Endometrial microvascular endothelial cells (primary cell): Measurements from ENCODE around the gene COQ8A. TPM values are rescaled to one million over a fixed set of nuclear protein-coding genes. Genes with fewer than 3 reads are reported as not detected.
"Not testable (repeated sequence)": the region's sequence is repeated elsewhere in the genome, so short reads cannot be mapped to it uniquely, and the experiment has no call there.

Experiments
- in situ Hi-C: cut with HindIII; loops from 2 replicates; pipeline ENCODE4 v1.10.0; 2017; ENCODE audit warnings: low sequenced_read_pairs, low pct_unique_long_range_greater_than_20kb; ENCODE audit errors: inconsistent ontology term
- total RNA-seq: library from RNA; depleted of rRNA; stranded (reverse); fragments of >200 nt; gene quantifications from one replicate; pipeline ENCODE4 v1.2.3, GENCODE V29; 2015; ENCODE audit errors: inconsistent ontology term

Gene COQ8A
- total RNA-seq, 1 donor from 2014 or later = 14.9 TPM

DNA sequence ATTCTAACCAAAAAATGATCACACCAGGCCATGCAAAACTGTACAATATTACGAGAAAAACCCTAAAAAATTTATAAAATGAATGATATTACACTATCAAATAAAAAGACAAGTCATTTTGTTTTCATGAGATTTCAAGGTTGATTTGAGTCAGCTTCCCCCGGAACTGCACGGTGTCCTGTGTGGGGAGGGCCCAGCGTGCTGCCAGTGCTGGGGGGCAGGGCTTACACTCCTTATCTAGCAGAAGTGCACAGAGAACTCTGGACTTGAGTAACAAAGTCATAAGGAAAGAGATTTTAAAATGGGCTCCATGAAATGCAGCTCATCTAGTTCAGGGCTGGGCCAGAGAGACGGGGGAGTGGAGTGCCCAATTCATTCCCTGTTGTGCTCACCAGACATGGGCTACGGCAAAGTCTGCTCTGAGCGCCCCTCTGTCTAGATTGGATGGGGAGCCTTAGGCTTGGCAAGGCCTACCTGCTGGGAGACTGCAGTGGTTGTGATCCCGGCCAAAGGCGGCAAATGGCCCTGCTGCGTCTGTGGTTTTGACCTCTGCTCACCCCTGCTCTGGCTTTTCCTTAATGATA lies 50.1 kb downstream of the COQ8A start:
- in situ Hi-C loops = no loop called here

- in situ Hi-C loops = no loop called here
Observed at GRCh38 chr1:226991920-226992319, 51.8 kb downstream of the COQ8A start.

DNA sequence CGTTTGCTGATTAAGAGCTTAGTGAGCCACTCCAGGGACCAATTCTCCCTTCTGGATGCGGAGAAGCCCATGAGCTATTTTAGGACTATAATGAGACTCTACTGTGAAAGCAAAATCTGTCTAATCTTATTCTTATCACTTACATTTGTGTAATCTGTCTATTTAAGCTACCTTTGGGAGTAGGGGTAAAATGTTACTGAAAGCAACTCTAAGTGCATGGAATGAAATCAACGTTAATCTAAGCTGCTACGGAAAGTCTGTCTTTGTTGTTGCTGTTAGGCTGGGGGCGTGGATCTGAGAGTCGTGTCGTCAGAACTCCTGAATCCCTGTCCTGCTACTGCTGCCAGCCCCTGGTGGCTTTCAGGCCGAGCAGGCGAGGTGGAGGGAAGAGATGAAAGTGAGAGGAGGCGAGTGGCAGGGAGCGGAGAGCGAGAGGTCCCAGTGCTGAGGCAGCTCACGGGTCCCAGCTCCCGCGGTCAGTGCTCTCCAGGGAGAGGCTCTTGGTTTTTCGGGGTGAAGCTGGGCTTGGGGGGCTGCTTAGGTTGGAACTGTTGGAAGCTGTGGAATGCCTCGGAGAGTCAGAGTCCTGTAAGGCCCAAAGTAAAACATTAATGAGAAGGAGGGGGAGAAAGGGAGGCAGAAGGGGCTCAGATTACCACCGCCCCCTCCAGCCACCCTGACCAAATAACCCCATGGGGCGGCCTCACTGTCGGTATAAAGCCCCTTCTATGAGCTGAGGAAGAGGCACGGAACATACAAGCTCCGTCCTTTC lies 53.9 kb downstream of the COQ8A start:
- in situ Hi-C loops = no loop called here

GRCh38 chr1:226994586-226995364 lies 54.7 kb downstream of the COQ8A start:
- in situ Hi-C loops = no loop called here

- in situ Hi-C loops = no loop called here
Observed at GRCh38 chr1:226995365-226996332, 55.6 kb downstream of the COQ8A start.

GRCh38 chr1:226999579-226999978 lies 59.5 kb downstream of the COQ8A start:
- in situ Hi-C loops = not testable (repeated sequence)

- in situ Hi-C loops = no loop called here
Observed at GRCh38 chr1:227002531-227003049, 62.5 kb downstream of the COQ8A start.

DNA sequence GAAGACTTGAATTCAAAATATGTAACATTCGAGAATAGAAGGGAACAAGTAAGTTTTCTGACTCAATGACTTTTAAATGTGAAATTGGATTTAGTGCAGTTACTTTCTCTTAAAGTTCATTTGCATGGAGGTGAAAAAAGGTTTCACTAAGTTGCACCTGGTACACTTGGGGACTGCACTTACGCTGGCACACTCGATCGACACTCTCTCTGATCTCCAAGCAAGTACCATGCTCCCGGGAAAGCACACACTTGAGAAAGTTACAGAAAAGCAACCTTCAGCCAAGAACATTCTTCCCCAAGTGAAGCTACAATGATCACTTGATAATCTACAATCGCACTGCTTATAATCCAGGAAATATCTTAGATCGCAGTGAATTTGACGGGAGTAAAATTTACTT lies 63.1 kb downstream of the COQ8A start:
- in situ Hi-C loops = no loop called here

GRCh38 chr1:227004796-227005195 lies 64.7 kb downstream of the COQ8A start:
- in situ Hi-C loops = no loop called here

GRCh38 chr1:227006226-227006796 lies 66.2 kb downstream of the COQ8A start:
- in situ Hi-C loops = no loop called here

DNA sequence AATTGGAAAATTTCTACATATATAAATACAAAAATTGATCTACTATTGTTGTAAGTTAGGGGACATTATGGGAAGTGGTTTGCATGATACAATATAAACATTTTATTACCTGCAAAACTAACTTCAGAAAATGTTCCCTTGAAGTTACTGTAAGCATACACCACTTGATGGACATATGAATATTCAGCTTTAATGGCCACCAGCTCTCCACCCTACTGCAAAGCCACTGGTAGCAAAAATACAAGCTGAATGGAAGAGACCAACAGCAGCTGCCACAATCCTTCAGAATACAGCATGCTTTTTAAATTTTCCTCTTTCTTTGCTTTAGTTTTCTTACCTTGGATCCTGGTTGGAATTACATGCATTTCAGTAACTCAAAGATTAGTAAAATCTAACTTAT lies 69.8 kb downstream of the COQ8A start:
- in situ Hi-C loops = no loop called here

GRCh38 chr1:227010645-227011044 lies 70.6 kb downstream of the COQ8A start:
- in situ Hi-C loops = no loop called here

DNA sequence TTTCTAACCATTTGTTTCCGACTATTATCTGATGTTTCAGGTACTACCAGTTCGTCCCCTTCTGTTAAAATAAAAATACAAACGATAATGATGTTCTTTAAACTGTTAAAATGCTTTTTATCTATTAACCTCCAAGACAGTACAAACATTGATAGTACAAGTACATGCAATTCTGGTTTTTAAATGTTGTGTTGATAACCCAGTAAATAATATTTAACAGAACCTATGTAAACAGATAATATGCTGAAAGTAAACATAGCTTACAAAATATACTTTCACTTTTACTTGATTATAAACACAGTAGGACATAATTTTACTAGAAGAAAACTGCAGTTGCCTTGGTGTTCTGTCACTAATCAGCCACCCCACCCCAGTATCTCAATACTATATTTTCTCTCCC lies 76.9 kb downstream of the COQ8A start:
- in situ Hi-C loops = no loop called here

GRCh38 chr1:227032396-227032795 lies 92.3 kb downstream of the COQ8A start:
- in situ Hi-C loops = no loop called here

- in situ Hi-C loops = no loop called here
Observed at GRCh38 chr1:227033880-227034279, 93.8 kb downstream of the COQ8A start.

DNA sequence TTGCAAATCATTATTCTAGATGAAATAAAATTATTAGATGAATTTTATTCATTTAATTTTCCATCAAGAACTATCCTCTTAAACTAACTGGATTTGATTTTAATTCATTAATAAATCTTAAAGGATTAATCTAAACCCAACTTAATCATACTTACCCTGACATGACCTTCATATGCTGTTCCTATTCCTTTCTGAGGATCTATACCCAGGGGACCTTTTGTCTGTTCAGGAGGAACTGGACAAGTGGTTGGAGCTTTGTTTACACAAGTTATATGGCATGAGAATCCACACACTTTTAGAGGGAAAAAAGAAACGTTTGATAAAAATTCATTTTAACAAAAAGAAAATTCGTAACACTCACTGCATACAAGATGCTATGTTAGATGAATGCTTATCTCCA lies 95.2 kb downstream of the COQ8A start:
- in situ Hi-C loops = no loop called here

DNA sequence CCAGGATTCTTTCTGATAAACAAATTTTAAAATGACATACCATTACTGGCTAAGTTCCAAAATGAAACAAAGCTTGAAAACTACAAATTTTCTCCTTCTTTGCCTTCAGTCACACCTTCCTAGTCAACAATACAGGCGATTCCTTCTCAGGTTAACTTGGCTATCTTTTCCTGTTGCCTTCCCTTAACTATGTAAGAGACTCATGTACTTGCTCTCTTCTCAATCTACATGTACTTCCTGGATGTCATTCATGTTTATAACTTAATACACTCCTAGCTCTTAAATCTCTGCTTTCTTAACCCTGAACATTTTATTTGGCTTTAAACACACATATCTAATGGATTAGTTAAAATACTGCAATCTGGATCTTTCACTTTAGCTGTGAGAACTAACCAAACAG lies 97.0 kb downstream of the COQ8A start:
- in situ Hi-C loops = no loop called here
